CD14-positive monocyte (primary cell): Measurements from ENCODE around the gene CALD1. TPM values are rescaled to one million over a fixed set of nuclear protein-coding genes. Genes with fewer than 3 reads are reported as not detected.

ENCODE experiments used
- DNase-seq, 3 donors: peaks; one replicate each; pipeline ENCODE4 v3.0.0-alpha.2; 2011 to 2022
- H2AFZ ChIP-seq: 2 replicates; pipeline ENCODE4 v1.6.0; 2012; ENCODE audit warnings: mild to moderate bottlenecking, low read depth, low read length, inconsistent platforms; ENCODE audit not compliant: insufficient read depth, poor library complexity, severe bottlenecking
- H3K27ac ChIP-seq, 2 donors: 1 replicate in 1 of 2; 2 replicates in 1 of 2; pipeline ENCODE4 v1.5.1; 2012 to 2013; ENCODE audit warnings: low read length in 2 of 2, control low read depth in 1 of 2, inconsistent platforms in 1 of 2, low read depth in 1 of 2, mild to moderate bottlenecking in 1 of 2
- H3K27me3 ChIP-seq, 2 donors: one replicate each; pipeline versions ENCODE4 v1.6.0 to v1.6.1; 2011 to 2013; ENCODE audit warnings: low read length in 2 of 2; ENCODE audit not compliant: control insufficient read depth in 2 of 2, insufficient read depth in 2 of 2
- H3K36me3 ChIP-seq, 2 donors: replicated peaks in 1 of 2; 1 replicate in 1 of 2; 2 replicates in 1 of 2; pipeline versions ENCODE4 v1.5.1 to v1.6.1; 2012 to 2013; ENCODE audit warnings: low read length in 2 of 2, control low read depth in 1 of 2, inconsistent platforms in 1 of 2, mild to moderate bottlenecking in 1 of 2; ENCODE audit not compliant: insufficient read depth in 2 of 2, control insufficient read depth in 1 of 2
- H3K4me1 ChIP-seq, 2 donors: 1 replicate in 1 of 2; 2 replicates in 1 of 2; pipeline versions ENCODE4 v1.5.1 to v1.6.1; 2012 to 2013; ENCODE audit warnings: low read length in 2 of 2, control low read depth in 1 of 2, inconsistent platforms in 1 of 2, mild to moderate bottlenecking in 1 of 2, moderate library complexity in 1 of 2; ENCODE audit not compliant: insufficient read depth in 2 of 2, control insufficient read depth in 1 of 2
- H3K4me2 ChIP-seq: replicated peaks from 2 replicates; pipeline ENCODE3; 2012; ENCODE audit warnings: low read length, moderate library complexity, mild to moderate bottlenecking; ENCODE audit not compliant: poor library complexity, severe bottlenecking; ENCODE audit errors: extremely low read depth
- H3K4me3 ChIP-seq, 3 experiments: fragments of 200-600 bp in 1 of 3; sonication (generic) in 1 of 3; replicated peaks in 1 of 3; 1 replicate in 2 of 3; 2 replicates in 1 of 3; pipeline ENCODE4 v1.5.1; 2011 to 2013; ENCODE audit warnings: low read length in 3 of 3, mild to moderate bottlenecking in 3 of 3, control low read depth in 2 of 3, low read depth in 2 of 3, inconsistent platforms in 1 of 3, moderate library complexity in 1 of 3
- H3K79me2 ChIP-seq: 2 replicates; pipeline ENCODE4 v1.6.0; 2012; ENCODE audit warnings: mild to moderate bottlenecking, control low read depth, inconsistent platforms, low read length, moderate library complexity; ENCODE audit not compliant: insufficient read depth
- H3K9ac ChIP-seq: 2 replicates; pipeline ENCODE4 v1.6.0; 2017; ENCODE audit warnings: low read length, mild to moderate bottlenecking; ENCODE audit not compliant: insufficient read depth, poor library complexity, severe bottlenecking
- H3K9me3 ChIP-seq, 2 donors: replicated peaks in 1 of 2; 1 replicate in 1 of 2; 2 replicates in 1 of 2; pipeline versions ENCODE4 v1.5.1 to v1.6.1; 2012 to 2013; ENCODE audit warnings: low read length in 2 of 2, control low read depth in 1 of 2; ENCODE audit not compliant: control insufficient read depth in 1 of 2, insufficient read depth in 1 of 2
- H4K20me1 ChIP-seq: 2 replicates; pipeline ENCODE4 v1.6.0; 2012; ENCODE audit warnings: mild to moderate bottlenecking, low read length, control low read depth, moderate library complexity; ENCODE audit not compliant: insufficient read depth
- H3K27ac Mint-ChIP-seq, 7 donors: one replicate each; pipeline ENCODE4 v1.8.0; 2020; ENCODE audit warnings: mild to moderate bottlenecking in 7 of 7, mixed read lengths in 7 of 7, moderate library complexity in 6 of 7, inconsistent platforms in 2 of 7
- H3K27me3 Mint-ChIP-seq, 3 donors: one replicate each; pipeline ENCODE4 v1.8.0; 2021 to 2022; ENCODE audit warnings: low read depth in 3 of 3, mild to moderate bottlenecking in 3 of 3, mixed read lengths in 3 of 3, moderate library complexity in 3 of 3, inconsistent platforms in 1 of 3
- H3K36me3 Mint-ChIP-seq, 2 donors: one replicate each; pipeline ENCODE4 v1.8.0; 2020; ENCODE audit warnings: mixed read lengths in 2 of 2, inconsistent platforms in 1 of 2, mild to moderate bottlenecking in 1 of 2
- H3K4me1 Mint-ChIP-seq: one replicate; pipeline ENCODE4 v1.8.0; 2020; ENCODE audit warnings: mild to moderate bottlenecking, mixed read lengths
- H3K4me3 Mint-ChIP-seq, 2 donors: one replicate each; pipeline ENCODE4 v1.8.0; 2020; ENCODE audit warnings: mild to moderate bottlenecking in 2 of 2, mixed read lengths in 2 of 2, moderate library complexity in 1 of 2
- H3K9me3 Mint-ChIP-seq, 7 donors: one replicate each; pipeline ENCODE4 v1.8.0; 2020 to 2022; ENCODE audit warnings: mixed read lengths in 7 of 7, mild to moderate bottlenecking in 6 of 7, moderate library complexity in 6 of 7, inconsistent platforms in 2 of 7
- CTCF ChIP-seq: fragments of 200-600 bp; IDR thresholded peaks from one replicate; pipeline ENCODE4 v1.8.0; 2022; ENCODE audit warnings: antibody characterized with exemption, mild to moderate bottlenecking
- WGBS: methylation state at CpG from one replicate; pipeline ENCODE4 v1.1.5; 2013; ENCODE audit warnings: missing lambda C conversion rate; ENCODE audit not compliant: insufficient coverage; 5-methylcytosine and 5-hydroxymethylcytosine counted together
- intact Hi-C, 2 donors: fragments of 100-400 bp; cut with micrococcal nuclease; formaldehyde crosslinking; loops; one replicate each; pipeline versions ENCODE4 v1.15.0 to v1.15.1; 2023
- polyA plus RNA-seq, 3 donors: library from polyadenylated mRNA; depleted of rRNA in 1 of 3; unstranded in 2 of 3; stranded (reverse) in 1 of 3; fragments of 300-500 nt in 2 of 3; fragments of >200 nt in 1 of 3; fragmentation: Illumina TruSeq in 2 of 3; gene quantifications; 1 replicate in 2 of 3; 2 replicates in 1 of 3; pipeline ENCODE4 v1.2.3, GENCODE V29; 2012 to 2021

Gene CALD1
- polyA plus RNA-seq, 3 donors, result 0.18 TPM; not detected in 2

- Mint-ChIP-seq H3K36me3 (no peaks in the 10 kb centered on the region), H3K9me3 (peaks cover 0 to 2% (median 0%) of the 10 kb centered on the region in 7 donors), H3K27me3 (peaks cover 1 to 2% (median 2%) of the 10 kb centered on the region in 3 donors), H3K27ac (no peak overlapping the region), H3K4me3 (no peak overlapping the region), H3K4me1 (peaks cover 4% of the 10 kb centered on the region)
- DNase-seq, result no peak
- H3K9me3 ChIP-seq, result no peaks in the 10 kb centered on the region
- H2AFZ ChIP-seq, result no peak overlapping the region
- H4K20me1 ChIP-seq, result no peaks in the 10 kb centered on the region
- no peak overlapping the region for H3K9ac ChIP-seq
- intact Hi-C loops, result loop anchor here in 1 of 2 donors (10.0 kb wide), 1 partner anchor 513 kb away; no protein-coding TSS in a partner anchor
- no peaks in the 10 kb centered on the region for H3K4me1 ChIP-seq
- no peaks in the 10 kb centered on the region for H3K79me2 ChIP-seq
- no CpG with 5 or more reads among the region's 4 CpGs for WGBS
- H3K4me3 ChIP-seq, result no peak overlapping the region
- H3K36me3 ChIP-seq, result no peaks in the 10 kb centered on the region
- H3K27ac ChIP-seq, result no peak overlapping the region
- no peak overlapping the region for H3K4me2 ChIP-seq
- TF ChIP-seq CTCF, result no peak
- H3K27me3 ChIP-seq, result no peaks in the 10 kb centered on the region
These were observed 168.8 kb downstream of the CALD1 start for GRCh38 chr7:134948246-134948645.

- no peaks in the 10 kb centered on the region for H4K20me1 ChIP-seq
- Mint-ChIP-seq H3K9me3 (peaks cover 0 to 2% (median 0%) of the 10 kb centered on the region in 7 donors), H3K27ac (no peak overlapping the region), H3K4me3 (no peak overlapping the region), H3K27me3 (peaks cover 1 to 2% (median 2%) of the 10 kb centered on the region in 3 donors), H3K4me1 (peaks cover 4% of the 10 kb centered on the region), H3K36me3 (no peaks in the 10 kb centered on the region)
- no peak for TF ChIP-seq CTCF
- no peak overlapping the region for H3K4me2 ChIP-seq
- no peak for DNase-seq
- no peaks in the 10 kb centered on the region for H3K36me3 ChIP-seq
- no peak overlapping the region for H3K9ac ChIP-seq
- H3K79me2 ChIP-seq, result no peaks in the 10 kb centered on the region
- no peaks in the 10 kb centered on the region for H3K9me3 ChIP-seq
- no peaks in the 10 kb centered on the region for H3K4me1 ChIP-seq
- no peaks in the 10 kb centered on the region for H3K27me3 ChIP-seq
- H3K27ac ChIP-seq, result no peak overlapping the region
- H2AFZ ChIP-seq, result no peak overlapping the region
- WGBS, result no CpG with 5 or more reads among the region's 1 CpG
- intact Hi-C loops, result loop anchor here in 1 of 2 donors (10.0 kb wide), 1 partner anchor 514 kb away; no protein-coding TSS in a partner anchor
- H3K4me3 ChIP-seq, result no peak overlapping the region
These were observed 169.3 kb downstream of the CALD1 start for GRCh38 chr7:134948736-134949135.
